ENCODE data around the gene CERS1. TPM values are rescaled to one million over a fixed set of nuclear protein-coding genes. Genes with fewer than 3 reads are reported as not detected.

The CERS1 gene
- total and polyA plus RNA-seq, 4 donors: 0.28 TPM; not detected in 3

DNA sequence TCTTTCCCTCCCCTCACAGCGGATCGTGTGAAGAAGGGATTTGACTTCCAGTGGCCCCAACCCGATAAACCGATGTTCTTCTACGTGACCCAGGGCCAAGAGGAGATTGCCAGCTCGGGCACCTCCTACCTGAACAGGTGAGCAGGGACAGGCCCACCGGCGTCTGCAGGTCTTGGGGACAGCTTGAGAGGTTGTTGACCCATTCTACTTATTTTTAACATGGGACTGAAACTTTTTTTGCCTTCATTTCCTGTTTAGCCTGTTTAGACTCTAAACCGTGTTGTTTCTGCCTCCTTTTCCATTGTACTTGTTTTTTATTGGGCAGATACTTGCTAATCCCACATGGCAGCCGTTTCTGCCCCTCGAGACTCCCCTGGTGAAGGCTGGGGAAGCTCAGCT, 35.7 kb downstream of the CERS1 start:
- no peak overlapping the region for H3K9ac ChIP-seq (ENCODE audit: low read depth in 1 of 2, low read length in 2 of 2)
- peaks cover 0 to 13% (median 6%) of the 10 kb centered on the region in 4 donors for H3K4me1 ChIP-seq (ENCODE audit: control insufficient read depth in 4 of 4, insufficient read depth in 4 of 4, low read length in 3 of 4)
- no peaks in the 10 kb centered on the region for H3K27me3 ChIP-seq (ENCODE audit: control insufficient read depth in 4 of 4, insufficient read depth in 4 of 4, low read length in 3 of 4)
- H3K9me3 ChIP-seq (ENCODE audit: control insufficient read depth in 4 of 4, low read length in 3 of 4): no peaks in the 10 kb centered on the region
- DNase-seq (ENCODE audit: low spot score): no peak
- TF ChIP-seq HNF4G (IDR thresholded peaks at IDR 0.05): no peak
- no peak for TF ChIP-seq ATF3 (IDR thresholded peaks at IDR 0.05)
- TF ChIP-seq GABPA (IDR thresholded peaks at IDR 0.05 in 1 of 2, conservative IDR thresholded peaks at IDR 0.05 in 1 of 2): no peak
- TF ChIP-seq EGR1 (IDR thresholded peaks at IDR 0.05; ENCODE audit: low read depth in 2 of 2): no peak
- no peak for TF ChIP-seq MAX (IDR thresholded peaks at IDR 0.05)
- no peak overlapping the region for H3K4me3 ChIP-seq (ENCODE audit: low read depth in 1 of 3, low read length in 3 of 3)
- H3K27ac ChIP-seq (ENCODE audit: low read depth in 1 of 2, low read length in 2 of 2): no peak overlapping the region
- 76% methylated on average over 11 of the region's 11 CpGs for WGBS
- H3K36me3 ChIP-seq (ENCODE audit: control insufficient read depth in 4 of 4, insufficient read depth in 3 of 4, low read depth in 1 of 4, low read length in 3 of 4): peaks cover 38 to 99% (median 61%) of the 10 kb centered on the region in 4 donors

GRCh38 chr19:18859676-18860301, 36.2 kb downstream of the CERS1 start:
- no peak for DNase-seq (ENCODE audit: low spot score)
- H3K36me3 ChIP-seq (ENCODE audit: control insufficient read depth in 4 of 4, insufficient read depth in 3 of 4, low read depth in 1 of 4, low read length in 3 of 4): peaks cover 38 to 99% (median 63%) of the 10 kb centered on the region in 4 donors
- WGBS: 64% methylated on average over 12 of the region's 12 CpGs
- H3K4me1 ChIP-seq (ENCODE audit: control insufficient read depth in 4 of 4, insufficient read depth in 4 of 4, low read length in 3 of 4): peaks cover 0 to 13% (median 6%) of the 10 kb centered on the region in 4 donors
- H3K4me3 ChIP-seq (ENCODE audit: low read depth in 1 of 3, low read length in 3 of 3): no peak overlapping the region
- H3K27ac ChIP-seq (ENCODE audit: low read depth in 1 of 2, low read length in 2 of 2): no peak overlapping the region
- H3K9ac ChIP-seq (ENCODE audit: low read depth in 1 of 2, low read length in 2 of 2): no peak overlapping the region
- H3K27me3 ChIP-seq (ENCODE audit: control insufficient read depth in 4 of 4, insufficient read depth in 4 of 4, low read length in 3 of 4): no peaks in the 10 kb centered on the region
- H3K9me3 ChIP-seq (ENCODE audit: control insufficient read depth in 4 of 4, low read length in 3 of 4): no peaks in the 10 kb centered on the region
- TF ChIP-seq FOXA2 (IDR thresholded peaks at IDR 0.05) (no peak), HNF4G (IDR thresholded peaks at IDR 0.05) (no peak), MAX (IDR thresholded peaks at IDR 0.05) (no peak), REST (IDR thresholded peaks at IDR 0.05) (no peak), FOXA1 (IDR thresholded peaks at IDR 0.05) (no peak), EGR1 (IDR thresholded peaks at IDR 0.05; ENCODE audit: low read depth in 2 of 2) (no peak), RXRA (IDR thresholded peaks at IDR 0.05) (no peak), JUND (IDR thresholded peaks at IDR 0.05) (no peak), ATF3 (IDR thresholded peaks at IDR 0.05) (no peak), HNF4A (conservative IDR thresholded peaks at IDR 0.05) (no peak), NR2F2 (IDR thresholded peaks at IDR 0.05) (no peak)
- TF ChIP-seq, protein P1, sequence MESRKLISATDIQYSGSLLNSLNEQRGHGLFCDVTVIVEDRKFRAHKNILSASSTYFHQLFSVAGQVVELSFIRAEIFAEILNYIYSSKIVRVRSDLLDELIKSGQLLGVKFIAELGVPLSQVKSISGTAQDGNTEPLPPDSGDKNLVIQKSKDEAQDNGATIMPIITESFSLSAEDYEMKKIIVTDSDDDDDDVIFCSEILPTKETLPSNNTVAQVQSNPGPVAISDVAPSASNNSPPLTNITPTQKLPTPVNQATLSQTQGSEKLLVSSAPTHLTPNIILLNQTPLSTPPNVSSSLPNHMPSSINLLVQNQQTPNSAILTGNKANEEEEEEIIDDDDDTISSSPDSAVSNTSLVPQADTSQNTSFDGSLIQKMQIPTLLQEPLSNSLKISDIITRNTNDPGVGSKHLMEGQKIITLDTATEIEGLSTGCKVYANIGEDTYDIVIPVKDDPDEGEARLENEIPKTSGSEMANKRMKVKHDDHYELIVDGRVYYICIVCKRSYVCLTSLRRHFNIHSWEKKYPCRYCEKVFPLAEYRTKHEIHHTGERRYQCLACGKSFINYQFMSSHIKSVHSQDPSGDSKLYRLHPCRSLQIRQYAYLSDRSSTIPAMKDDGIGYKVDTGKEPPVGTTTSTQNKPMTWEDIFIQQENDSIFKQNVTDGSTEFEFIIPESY (IDR thresholded peaks at IDR 0.05): no peak
